ENCODE measurements around the gene RSAD2. TPM values are rescaled to one million over a fixed set of nuclear protein-coding genes. Genes with fewer than 3 reads are reported as not detected.

RSAD2 gene
- total and polyA plus RNA-seq, 9 of the 15 experiments (the other 6 are each of a cell fraction or from before 2014, with no cell fraction given), result 0.15 to 1.4 (median 0.28) TPM

DNA sequence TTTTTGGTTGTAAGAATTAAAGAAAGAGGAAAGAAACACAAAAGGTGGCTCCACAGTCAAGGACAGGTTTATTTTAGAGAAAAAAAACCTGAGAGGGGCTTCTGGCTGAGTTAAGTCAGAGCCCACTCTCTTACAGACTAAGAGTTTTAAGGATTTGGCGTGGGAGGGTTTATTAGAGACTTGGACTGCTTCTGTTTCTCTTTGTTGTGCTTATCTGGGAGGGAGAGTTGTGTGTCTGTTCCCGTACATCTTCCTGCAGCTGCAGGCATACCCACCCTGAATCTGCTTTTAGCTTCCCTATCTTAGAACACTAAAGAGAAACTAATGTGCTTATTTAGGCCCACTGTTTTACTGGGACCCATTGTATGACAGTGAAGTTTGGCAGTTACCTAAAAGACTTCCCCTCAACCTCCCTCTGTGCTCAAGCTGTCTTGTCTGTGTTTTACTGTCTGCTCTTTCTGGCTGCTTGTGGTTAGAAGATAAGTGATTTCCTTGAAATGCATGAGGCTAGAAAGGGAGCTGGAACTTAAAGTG lies 2.7 kb downstream of the RSAD2 start (continued):
- TF ChIP-seq SIN3A (IDR thresholded peaks at IDR 0.05; ENCODE audit: borderline replicate concordance in 2 of 2, control insufficient read depth in 1 of 2, low read depth in 2 of 2, low read length in 2 of 2), result no peak
- TF ChIP-seq ZNF354B (CRISPR knock-in tag; IDR thresholded peaks at IDR 0.05), result no peak
- no peak for TF ChIP-seq NRF1 (conservative IDR thresholded peaks at IDR 0.05 in 1 of 2, IDR thresholded peaks at IDR 0.05 in 1 of 2)
- TF ChIP-seq SREBF1 (IDR thresholded peaks at IDR 0.05; ENCODE audit: borderline replicate concordance, low read depth, low read length), result no peak
- TF ChIP-seq TEAD4 (IDR thresholded peaks at IDR 0.05; ENCODE audit: low read length), result peak; percentile 93
- no peak for TF ChIP-seq TEAD4 (CRISPR knock-in tag; IDR thresholded peaks at IDR 0.05; ENCODE audit: borderline replicate concordance)
- TF ChIP-seq, protein P1, sequence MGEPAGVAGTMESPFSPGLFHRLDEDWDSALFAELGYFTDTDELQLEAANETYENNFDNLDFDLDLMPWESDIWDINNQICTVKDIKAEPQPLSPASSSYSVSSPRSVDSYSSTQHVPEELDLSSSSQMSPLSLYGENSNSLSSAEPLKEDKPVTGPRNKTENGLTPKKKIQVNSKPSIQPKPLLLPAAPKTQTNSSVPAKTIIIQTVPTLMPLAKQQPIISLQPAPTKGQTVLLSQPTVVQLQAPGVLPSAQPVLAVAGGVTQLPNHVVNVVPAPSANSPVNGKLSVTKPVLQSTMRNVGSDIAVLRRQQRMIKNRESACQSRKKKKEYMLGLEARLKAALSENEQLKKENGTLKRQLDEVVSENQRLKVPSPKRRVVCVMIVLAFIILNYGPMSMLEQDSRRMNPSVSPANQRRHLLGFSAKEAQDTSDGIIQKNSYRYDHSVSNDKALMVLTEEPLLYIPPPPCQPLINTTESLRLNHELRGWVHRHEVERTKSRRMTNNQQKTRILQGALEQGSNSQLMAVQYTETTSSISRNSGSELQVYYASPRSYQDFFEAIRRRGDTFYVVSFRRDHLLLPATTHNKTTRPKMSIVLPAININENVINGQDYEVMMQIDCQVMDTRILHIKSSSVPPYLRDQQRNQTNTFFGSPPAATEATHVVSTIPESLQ (CRISPR knock-in tag; IDR thresholded peaks at IDR 0.05), result no peak
- TF ChIP-seq U2AF2 (optimal IDR thresholded peaks at IDR 0.05; ENCODE audit: low read depth, low read length), result no peak
- TF ChIP-seq, protein P2, sequence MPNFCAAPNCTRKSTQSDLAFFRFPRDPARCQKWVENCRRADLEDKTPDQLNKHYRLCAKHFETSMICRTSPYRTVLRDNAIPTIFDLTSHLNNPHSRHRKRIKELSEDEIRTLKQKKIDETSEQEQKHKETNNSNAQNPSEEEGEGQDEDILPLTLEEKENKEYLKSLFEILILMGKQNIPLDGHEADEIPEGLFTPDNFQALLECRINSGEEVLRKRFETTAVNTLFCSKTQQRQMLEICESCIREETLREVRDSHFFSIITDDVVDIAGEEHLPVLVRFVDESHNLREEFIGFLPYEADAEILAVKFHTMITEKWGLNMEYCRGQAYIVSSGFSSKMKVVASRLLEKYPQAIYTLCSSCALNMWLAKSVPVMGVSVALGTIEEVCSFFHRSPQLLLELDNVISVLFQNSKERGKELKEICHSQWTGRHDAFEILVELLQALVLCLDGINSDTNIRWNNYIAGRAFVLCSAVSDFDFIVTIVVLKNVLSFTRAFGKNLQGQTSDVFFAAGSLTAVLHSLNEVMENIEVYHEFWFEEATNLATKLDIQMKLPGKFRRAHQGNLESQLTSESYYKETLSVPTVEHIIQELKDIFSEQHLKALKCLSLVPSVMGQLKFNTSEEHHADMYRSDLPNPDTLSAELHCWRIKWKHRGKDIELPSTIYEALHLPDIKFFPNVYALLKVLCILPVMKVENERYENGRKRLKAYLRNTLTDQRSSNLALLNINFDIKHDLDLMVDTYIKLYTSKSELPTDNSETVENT (CRISPR knock-in tag; IDR thresholded peaks at IDR 0.05), result no peak
- no peak for TF ChIP-seq ARID2 (IDR thresholded peaks at IDR 0.05)
- no peak for TF ChIP-seq ZBTB1 (CRISPR knock-in tag; IDR thresholded peaks at IDR 0.05; ENCODE audit: borderline replicate concordance, low read depth)
- TF ChIP-seq L3MBTL2 (IDR thresholded peaks at IDR 0.05), result peak; percentile 68
- TF ChIP-seq, protein P3, sequence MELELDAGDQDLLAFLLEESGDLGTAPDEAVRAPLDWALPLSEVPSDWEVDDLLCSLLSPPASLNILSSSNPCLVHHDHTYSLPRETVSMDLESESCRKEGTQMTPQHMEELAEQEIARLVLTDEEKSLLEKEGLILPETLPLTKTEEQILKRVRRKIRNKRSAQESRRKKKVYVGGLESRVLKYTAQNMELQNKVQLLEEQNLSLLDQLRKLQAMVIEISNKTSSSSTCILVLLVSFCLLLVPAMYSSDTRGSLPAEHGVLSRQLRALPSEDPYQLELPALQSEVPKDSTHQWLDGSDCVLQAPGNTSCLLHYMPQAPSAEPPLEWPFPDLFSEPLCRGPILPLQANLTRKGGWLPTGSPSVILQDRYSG (tag; conservative IDR thresholded peaks at IDR 0.05; ENCODE audit: low read depth), result 0 out of 2 replicates have a peak, but pooled peaks have one; percentile 48
- no peak for TF ChIP-seq MCM7 (IDR thresholded peaks at IDR 0.05)
- peak; percentile 78; the same call in 1 of the 2 replicates for TF ChIP-seq RNF2 (IDR thresholded peaks at IDR 0.05)
- TF ChIP-seq ESRRA (IDR thresholded peaks at IDR 0.05; ENCODE audit: borderline replicate concordance, low read depth), result peak; percentile 86; the same call in 1 of the 2 replicates
- TF ChIP-seq ZKSCAN8 (CRISPR knock-in tag; IDR thresholded peaks at IDR 0.05), result no peak
- TF ChIP-seq, protein P4, sequence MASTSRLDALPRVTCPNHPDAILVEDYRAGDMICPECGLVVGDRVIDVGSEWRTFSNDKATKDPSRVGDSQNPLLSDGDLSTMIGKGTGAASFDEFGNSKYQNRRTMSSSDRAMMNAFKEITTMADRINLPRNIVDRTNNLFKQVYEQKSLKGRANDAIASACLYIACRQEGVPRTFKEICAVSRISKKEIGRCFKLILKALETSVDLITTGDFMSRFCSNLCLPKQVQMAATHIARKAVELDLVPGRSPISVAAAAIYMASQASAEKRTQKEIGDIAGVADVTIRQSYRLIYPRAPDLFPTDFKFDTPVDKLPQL (IDR thresholded peaks at IDR 0.05; ENCODE audit: extremely low read depth, insufficient read length), result no peak
- no peak for TF ChIP-seq SP2 (IDR thresholded peaks at IDR 0.05; ENCODE audit: extremely low read depth, low read depth, low read length, poor library complexity, severe bottlenecking)
- peak; percentile 7 to 24; a peak in 3 of 4 replicates for TF ChIP-seq RAD21 (CRISPR knock-in tag; conservative IDR thresholded peaks at IDR 0.05 in 1 of 2, IDR thresholded peaks at IDR 0.05 in 1 of 2)
- TF ChIP-seq, protein P5, sequence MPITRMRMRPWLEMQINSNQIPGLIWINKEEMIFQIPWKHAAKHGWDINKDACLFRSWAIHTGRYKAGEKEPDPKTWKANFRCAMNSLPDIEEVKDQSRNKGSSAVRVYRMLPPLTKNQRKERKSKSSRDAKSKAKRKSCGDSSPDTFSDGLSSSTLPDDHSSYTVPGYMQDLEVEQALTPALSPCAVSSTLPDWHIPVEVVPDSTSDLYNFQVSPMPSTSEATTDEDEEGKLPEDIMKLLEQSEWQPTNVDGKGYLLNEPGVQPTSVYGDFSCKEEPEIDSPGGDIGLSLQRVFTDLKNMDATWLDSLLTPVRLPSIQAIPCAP (CRISPR knock-in tag; IDR thresholded peaks at IDR 0.05; ENCODE audit: borderline replicate concordance), result no peak
- peak; percentile 98 for TF ChIP-seq STAT5A (IDR thresholded peaks at IDR 0.05; ENCODE audit: borderline replicate concordance, low read length)
